Measurements from ENCODE around the gene CD63. TPM values are rescaled to one million over a fixed set of nuclear protein-coding genes. Genes with fewer than 3 reads are reported as not detected.

The CD63 gene
- total RNA-seq, 2 experiments from 2014 or later = 190 to 193 TPM

DNA sequence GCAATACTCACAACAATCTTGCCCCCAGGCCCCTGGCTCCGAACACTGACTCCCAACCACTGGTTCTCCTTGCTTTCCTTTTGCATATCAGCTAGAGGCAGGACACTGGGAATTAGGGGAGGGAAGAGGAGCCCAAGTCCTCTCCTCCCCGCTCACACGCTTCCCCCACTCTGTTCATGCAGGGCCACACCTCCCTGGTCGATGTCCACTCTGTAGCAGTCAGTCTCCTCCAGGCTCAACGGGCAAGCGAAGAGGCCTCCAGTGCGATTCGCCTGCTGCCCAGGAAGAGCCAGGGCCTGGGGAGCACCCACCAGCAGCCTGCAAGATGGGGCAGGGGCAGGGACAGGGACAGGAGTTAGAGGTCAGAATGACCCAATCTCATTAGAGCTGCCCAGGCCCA is 25.9 kb downstream of the CD63 start:
- POLR2A ChIA-PET = no interaction called here
- CTCF ChIA-PET = no interaction called here

DNA sequence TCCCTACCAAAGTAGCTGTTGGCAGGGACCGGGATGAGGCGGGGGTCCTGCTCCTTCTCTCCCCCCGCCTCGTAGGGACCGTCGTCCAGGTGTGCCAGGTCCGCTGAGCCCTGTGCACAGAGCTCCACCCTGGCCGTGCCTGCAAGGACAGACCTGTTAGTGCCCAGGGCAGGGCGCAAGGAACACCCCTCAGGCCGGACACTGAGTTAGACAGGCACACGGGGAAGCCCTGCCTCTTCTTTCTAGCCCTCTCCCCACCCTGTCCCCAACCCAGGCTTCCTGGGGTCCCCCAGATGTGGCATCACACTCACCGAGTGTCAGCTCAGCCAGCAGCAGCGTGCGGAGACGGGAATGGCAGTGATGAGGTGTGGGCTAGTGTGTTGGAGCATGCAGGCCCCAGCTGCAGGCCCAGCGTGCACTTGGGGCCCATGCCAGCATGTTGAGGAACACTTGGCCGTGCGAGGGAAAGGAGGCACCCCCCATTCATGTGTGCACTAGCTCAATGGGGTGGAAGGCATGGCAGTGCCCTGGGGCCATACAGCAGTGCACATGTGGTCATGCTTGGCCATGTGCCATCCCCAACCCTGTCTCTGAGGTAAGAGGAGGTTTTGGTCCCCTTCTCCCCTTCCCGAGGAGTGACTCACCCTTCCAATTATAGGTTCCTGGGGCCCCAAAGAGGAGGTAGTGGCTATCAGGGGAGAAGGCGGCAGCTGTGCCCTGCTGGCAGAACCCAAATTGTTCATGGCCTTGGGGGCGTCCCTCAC is 28.4 kb downstream of the CD63 start:
- ChIA-PET CTCF (interaction anchor here (0.6 kb wide), 1 partner anchor 21 kb away, joined by 3 read pairs; no protein-coding TSS in a partner anchor), POLR2A (no interaction called here)

- POLR2A ChIA-PET = no interaction called here
- CTCF ChIA-PET = no interaction called here
Observed at GRCh38 chr12:55699471-55700055, 29.2 kb downstream of the CD63 start.

- ChIA-PET POLR2A (no interaction called here), CTCF (no interaction called here)
Observed at GRCh38 chr12:55698965-55699364, 29.8 kb downstream of the CD63 start.

DNA sequence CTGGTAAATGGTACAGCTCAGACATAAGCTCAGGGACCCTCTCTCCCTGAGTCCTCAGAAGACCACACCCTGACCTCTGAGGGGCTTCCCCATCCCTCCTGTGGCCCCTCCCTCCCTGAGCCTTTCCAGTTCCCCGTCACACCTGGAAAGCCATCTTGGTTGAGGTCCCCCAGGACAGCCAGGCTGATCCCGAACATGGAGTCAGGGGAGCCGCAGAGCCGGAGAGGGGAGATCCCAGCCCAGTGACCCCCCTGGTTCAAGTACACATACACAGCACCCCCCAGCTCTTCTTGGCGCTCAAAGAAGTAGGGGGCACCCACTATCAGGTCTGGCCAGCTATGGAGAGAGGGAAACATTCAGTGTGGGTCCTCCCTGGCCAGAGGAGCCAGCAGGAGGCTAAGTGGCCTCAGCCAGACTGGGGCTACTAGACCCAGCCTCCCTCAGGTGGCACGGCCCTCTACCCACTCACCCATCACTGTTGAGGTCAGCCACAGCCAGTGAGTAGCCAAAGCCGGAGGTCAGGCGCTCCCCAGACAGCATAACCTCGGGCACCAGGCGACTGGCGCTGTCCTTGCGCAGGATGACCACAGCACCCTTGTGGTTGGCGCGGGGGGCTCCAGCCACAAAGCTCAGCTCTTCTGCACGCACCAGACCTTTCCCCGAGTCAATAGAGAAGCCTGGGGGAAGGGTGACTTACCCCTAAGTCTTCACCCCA is 30.4 kb downstream of the CD63 start:
- CTCF ChIA-PET = no interaction called here
- POLR2A ChIA-PET = interaction anchor here (0.5 kb wide), 1 partner anchor 734 kb away, joined by 7 read pairs; no protein-coding TSS in a partner anchor

- ChIA-PET POLR2A (interaction anchor here (0.5 kb wide), 1 partner anchor 735 kb away, joined by 7 read pairs; no protein-coding TSS in a partner anchor), CTCF (no interaction called here)
Observed at GRCh38 chr12:55697686-55698085, 31.1 kb downstream of the CD63 start.

GRCh38 chr12:55696796-55697462 is 31.9 kb downstream of the CD63 start:
- ChIA-PET CTCF (no interaction called here), POLR2A (no interaction called here)

GRCh38 chr12:55696141-55696540 is 32.7 kb downstream of the CD63 start:
- CTCF ChIA-PET = no interaction called here

DNA sequence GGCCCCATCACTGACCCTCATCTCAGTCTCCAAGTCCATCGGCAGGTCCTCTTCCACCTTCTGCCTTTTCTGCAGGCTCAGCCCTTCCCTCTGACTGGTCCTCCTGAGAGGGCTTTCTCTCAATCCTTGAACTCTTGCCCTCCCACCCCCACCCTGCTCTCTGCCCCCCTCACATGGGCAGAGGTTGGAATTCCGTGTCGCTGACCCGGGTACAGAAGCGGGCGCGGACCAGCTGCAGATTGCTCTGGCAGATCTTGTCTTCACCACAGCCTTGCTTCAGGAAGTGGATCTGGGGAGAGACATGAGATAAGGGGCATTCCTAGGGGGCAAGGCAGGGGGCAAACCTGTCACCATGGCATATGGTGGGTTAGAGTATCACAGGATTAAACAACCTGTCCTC is 33.5 kb downstream of the CD63 start:
- POLR2A ChIA-PET = no interaction called here

More at GRCh38 chr12:55696141-55696540, 32.7 kb downstream of the CD63 start:
- POLR2A ChIA-PET = no interaction called here

DNA sequence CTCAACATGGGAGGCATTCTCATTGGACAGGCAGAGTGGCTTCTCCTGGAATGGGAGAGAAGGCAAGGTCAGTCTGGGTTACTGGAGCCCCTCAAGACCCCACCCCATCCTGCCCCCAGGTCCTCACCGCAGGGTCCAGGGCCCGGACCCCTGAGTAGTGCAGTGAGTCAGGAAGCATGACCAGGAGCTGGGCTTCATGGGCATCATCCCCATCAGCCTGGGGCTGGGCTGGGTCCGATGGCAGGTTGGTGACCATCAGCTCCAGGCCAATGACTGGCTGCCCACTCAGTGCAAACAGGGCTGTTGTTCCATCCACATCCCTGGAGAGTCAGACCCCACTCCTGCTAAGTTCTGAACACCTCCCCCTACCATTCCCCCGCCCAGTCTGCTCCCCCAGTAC is 34.2 kb downstream of the CD63 start:
- POLR2A ChIA-PET = no interaction called here
- CTCF ChIA-PET = no interaction called here

More for the DNA sequence above, 33.5 kb downstream of the CD63 start:
- CTCF ChIA-PET = no interaction called here

DNA sequence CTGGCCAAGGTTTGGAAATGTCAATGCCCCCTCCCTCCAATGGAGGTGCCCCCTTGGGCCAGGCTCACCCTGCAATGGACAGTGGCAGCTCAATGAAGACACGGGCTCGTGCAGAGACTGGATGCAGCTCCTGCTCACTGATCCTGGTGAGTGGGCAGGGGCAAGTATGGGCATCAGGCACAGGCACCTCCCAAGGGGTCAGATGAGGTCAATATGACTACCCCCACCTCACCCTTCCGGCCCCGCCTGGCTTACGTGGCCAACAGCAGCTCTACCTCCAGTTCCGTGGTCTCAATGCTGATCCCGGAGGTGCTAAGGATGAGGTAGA is 34.7 kb downstream of the CD63 start:
- ChIA-PET CTCF (interaction anchor here (0.7 kb wide), 1 partner anchor 43 kb away, joined by 3 read pairs; no protein-coding TSS in a partner anchor), POLR2A (no interaction called here)

- ChIA-PET POLR2A (no interaction called here), CTCF (interaction anchor here (0.7 kb wide), 1 partner anchor 43 kb away, joined by 3 read pairs; no protein-coding TSS in a partner anchor)
Observed at GRCh38 chr12:55693323-55694187, 35.3 kb downstream of the CD63 start.

GRCh38 chr12:55692631-55693322 is 36.0 kb downstream of the CD63 start:
- POLR2A ChIA-PET = no interaction called here

GRCh38 chr12:55688716-55689655 is 39.8 kb downstream of the CD63 start:
- CTCF ChIA-PET = interaction anchor here (1.3 kb wide), 1 partner anchor 49 kb away, joined by 3 read pairs; no protein-coding TSS in a partner anchor

More at GRCh38 chr12:55692631-55693322, 36.0 kb downstream of the CD63 start:
- CTCF ChIA-PET = interaction anchor here (0.5 kb wide), 1 partner anchor 20 kb away, joined by 4 read pairs; no protein-coding TSS in a partner anchor

GRCh38 chr12:55687746-55688145 is 41.1 kb downstream of the CD63 start:
- POLR2A ChIA-PET = no interaction called here
- CTCF ChIA-PET = interaction anchor here (1.3 kb wide), 1 partner anchor 51 kb away, joined by 3 read pairs; no protein-coding TSS in a partner anchor

More at GRCh38 chr12:55688716-55689655, 39.8 kb downstream of the CD63 start:
- POLR2A ChIA-PET = no interaction called here

GRCh38 chr12:55686366-55687010 is 42.3 kb downstream of the CD63 start:
- POLR2A ChIA-PET = no interaction called here
- CTCF ChIA-PET = interaction anchor here (0.7 to 1.1 kb wide), 2 partner anchors 32 to 58 kb away, joined by 3 to 7 read pairs; no protein-coding TSS in a partner anchor

DNA sequence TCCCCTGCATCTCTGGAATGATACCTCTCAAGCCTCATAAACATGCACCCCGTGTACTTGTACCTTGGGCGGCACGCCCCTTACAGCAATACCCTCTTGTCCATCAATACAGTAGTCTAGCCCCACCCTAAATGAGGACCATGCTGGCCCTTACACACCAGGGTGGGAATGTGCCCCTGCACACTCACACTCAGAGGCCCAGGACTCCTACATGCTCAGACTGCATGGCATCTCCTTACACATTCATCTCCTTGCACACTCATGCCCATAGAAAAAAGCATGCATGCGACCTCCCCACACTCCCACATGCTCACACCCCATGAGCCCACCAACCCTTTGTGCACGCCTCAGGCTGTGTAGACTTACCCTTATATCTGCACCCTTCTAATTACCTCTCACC is 43.1 kb downstream of the CD63 start:
- CTCF ChIA-PET = no interaction called here
- POLR2A ChIA-PET = no interaction called here

Data from activated CD8-positive, alpha-beta memory T cell treated with anti-CD3 and anti-CD28 coated beads for 36 hours (primary cell).